ENCODE measurements around the gene ADAD2. TPM values are rescaled to one million over a fixed set of nuclear protein-coding genes. Genes with fewer than 3 reads are reported as not detected.

Gene ADAD2
- total and polyA plus RNA-seq, 2 donors (not counting 1 experiment from before 2014, with no cell fraction given): 0.06 TPM; not detected in 1

DNA sequence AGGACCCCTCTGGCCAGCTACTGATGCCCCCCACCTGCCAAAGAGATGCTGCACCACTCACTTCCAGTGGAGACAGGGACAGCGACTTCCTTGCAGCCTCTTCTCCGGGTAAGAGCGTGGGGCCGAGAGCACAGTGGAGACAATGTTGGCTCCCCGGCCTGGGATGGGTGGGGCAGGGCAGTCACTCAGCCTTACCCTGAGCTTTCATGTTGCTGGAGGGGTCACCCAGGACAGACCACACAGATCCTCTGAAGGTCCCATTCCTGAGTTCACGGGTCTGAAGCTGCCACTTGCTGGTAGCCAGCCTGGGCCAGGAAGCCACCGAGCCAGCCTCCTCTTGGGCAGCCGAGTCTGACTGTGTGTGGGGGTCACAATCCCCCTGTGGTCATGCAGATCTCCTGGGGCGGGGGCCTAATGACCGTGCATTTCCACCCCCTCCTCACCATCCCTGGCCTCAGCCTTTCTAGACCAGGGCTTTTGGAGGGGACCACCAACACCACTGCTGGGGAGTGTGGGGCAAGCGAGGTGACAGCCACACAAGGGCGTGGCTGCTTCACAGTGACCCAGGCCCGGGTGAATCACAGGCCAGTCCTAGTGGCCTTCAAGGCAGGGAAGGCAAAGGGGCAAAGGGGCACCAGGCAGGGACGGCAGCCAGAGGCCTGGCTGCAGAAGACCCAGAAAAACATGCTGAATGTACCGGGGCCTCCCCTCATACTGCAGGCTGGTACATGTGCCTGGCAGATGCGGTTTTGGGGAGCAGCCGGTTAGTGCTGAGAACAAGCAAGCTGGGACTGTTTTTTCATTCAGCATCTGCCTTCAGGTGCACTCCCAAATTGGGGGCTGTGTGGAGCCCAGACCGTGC is 14.5 kb upstream of the ADAD2 start:
- Histone ChIP-seq H3K36me3 (replicated peaks in 1 of 2; ENCODE audit: control extremely low read depth in 1 of 2, control insufficient read depth in 1 of 2, extremely low read depth in 1 of 2, insufficient read depth in 2 of 2, low read length in 1 of 2) (peaks cover 0 to 31% of the 10 kb centered on the region in 2 experiments), H3K27me3 (replicated peaks in 1 of 4; ENCODE audit: control extremely low read depth in 1 of 4, control insufficient read depth in 3 of 4, insufficient read depth in 4 of 4, low read length in 3 of 4) (no peaks in the 10 kb centered on the region), H3K9me3 (ENCODE audit: control extremely low read depth in 1 of 3, control insufficient read depth in 2 of 3, insufficient read depth in 1 of 3, low read length in 2 of 3) (no peaks in the 10 kb centered on the region), H2AFZ (ENCODE audit: insufficient read depth, low read depth, low read length, poor library complexity, severe bottlenecking) (no peak overlapping the region), H3K4me3 (ENCODE audit: control extremely low read depth in 1 of 5, extremely low read depth in 1 of 5, insufficient read depth in 1 of 5, low read depth in 2 of 5, low read length in 4 of 5) (no peak overlapping the region), H3K4me2 (replicated peaks; ENCODE audit: low read depth, low read length, poor library complexity, severe bottlenecking) (no peak overlapping the region), H3K4me1 (ENCODE audit: control insufficient read depth in 2 of 2, insufficient read depth in 2 of 2, low read length in 2 of 2) (peaks cover 0 to 3% of the 10 kb centered on the region in 2 donors), H3K9ac (ENCODE audit: low read length) (no peak overlapping the region), H3K79me2 (ENCODE audit: control insufficient read depth, insufficient read depth, low read length) (no peaks in the 10 kb centered on the region), H3K27ac (ENCODE audit: low read length in 2 of 2) (no peak overlapping the region), H4K20me1 (ENCODE audit: control insufficient read depth, insufficient read depth, low read length, poor library complexity, severe bottlenecking) (no peaks in the 10 kb centered on the region)
- Mint-ChIP-seq H3K9me3 (ENCODE audit: insufficient read depth) (no peaks in the 10 kb centered on the region), H3K27me3 (peaks cover 3% of the 10 kb centered on the region), H3K27ac (no peak overlapping the region), H3K4me1 (peaks cover 6% of the 10 kb centered on the region), H3K4me3 (no peak overlapping the region)
- ATAC-seq (ENCODE audit: low read depth): no peak
- intact Hi-C loops (cut with micrococcal nuclease): no loop called here
- DNase-seq: peak; percentile 4
- CTCF ChIA-PET: interaction anchor here (1.1 to 3.4 kb wide), 7 partner anchors 10 to 110 kb away, joined by 3 to 26 read pairs (median 4); partner anchors contain the start of genes MBTPS1 and TAF1C
- TF ChIP-seq, protein P1, sequence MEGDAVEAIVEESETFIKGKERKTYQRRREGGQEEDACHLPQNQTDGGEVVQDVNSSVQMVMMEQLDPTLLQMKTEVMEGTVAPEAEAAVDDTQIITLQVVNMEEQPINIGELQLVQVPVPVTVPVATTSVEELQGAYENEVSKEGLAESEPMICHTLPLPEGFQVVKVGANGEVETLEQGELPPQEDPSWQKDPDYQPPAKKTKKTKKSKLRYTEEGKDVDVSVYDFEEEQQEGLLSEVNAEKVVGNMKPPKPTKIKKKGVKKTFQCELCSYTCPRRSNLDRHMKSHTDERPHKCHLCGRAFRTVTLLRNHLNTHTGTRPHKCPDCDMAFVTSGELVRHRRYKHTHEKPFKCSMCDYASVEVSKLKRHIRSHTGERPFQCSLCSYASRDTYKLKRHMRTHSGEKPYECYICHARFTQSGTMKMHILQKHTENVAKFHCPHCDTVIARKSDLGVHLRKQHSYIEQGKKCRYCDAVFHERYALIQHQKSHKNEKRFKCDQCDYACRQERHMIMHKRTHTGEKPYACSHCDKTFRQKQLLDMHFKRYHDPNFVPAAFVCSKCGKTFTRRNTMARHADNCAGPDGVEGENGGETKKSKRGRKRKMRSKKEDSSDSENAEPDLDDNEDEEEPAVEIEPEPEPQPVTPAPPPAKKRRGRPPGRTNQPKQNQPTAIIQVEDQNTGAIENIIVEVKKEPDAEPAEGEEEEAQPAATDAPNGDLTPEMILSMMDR (IDR thresholded peaks at IDR 0.05): no peak
- TF ChIP-seq EZH2 (IDR thresholded peaks at IDR 0.05; ENCODE audit: borderline replicate concordance, insufficient read depth, low read depth, low read length, poor library complexity, severe bottlenecking): no peak
- POLR2A ChIA-PET: interaction anchor here (0.6 kb wide), 1 partner anchor 369 kb away, joined by 6 read pairs; no protein-coding TSS in a partner anchor
- WGBS (ENCODE audit: insufficient coverage): 87% methylated on average over 18 of the region's 18 CpGs

DNA sequence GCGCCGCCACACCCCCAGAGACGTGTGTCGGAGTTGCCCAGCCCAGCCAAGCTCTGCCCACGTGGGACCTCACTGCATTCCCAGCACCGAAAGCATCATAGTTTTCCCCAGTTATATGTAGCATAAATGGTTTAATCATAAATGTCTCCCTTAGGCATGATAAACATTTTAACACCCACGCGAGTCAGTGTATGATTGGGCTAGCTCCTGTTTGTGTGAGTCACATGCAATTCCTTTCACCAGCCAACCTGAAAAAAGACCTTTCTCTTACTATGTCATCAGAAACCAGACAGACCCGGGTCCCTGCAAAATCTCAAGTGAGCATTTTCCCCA is 13.2 kb upstream of the ADAD2 start:
- Mint-ChIP-seq H3K4me1 (peaks cover 6% of the 10 kb centered on the region), H3K9me3 (ENCODE audit: insufficient read depth) (no peaks in the 10 kb centered on the region), H3K27me3 (peaks cover 2% of the 10 kb centered on the region), H3K27ac (no peak overlapping the region), H3K4me3 (no peak overlapping the region)
- no peaks in the 10 kb centered on the region for H4K20me1 ChIP-seq (ENCODE audit: control insufficient read depth, insufficient read depth, low read length, poor library complexity, severe bottlenecking)
- TF ChIP-seq EZH2 (IDR thresholded peaks at IDR 0.05; ENCODE audit: borderline replicate concordance, insufficient read depth, low read depth, low read length, poor library complexity, severe bottlenecking): no peak
- TF ChIP-seq, protein P1 (IDR thresholded peaks at IDR 0.05): no peak
- H3K36me3 ChIP-seq (replicated peaks in 1 of 2; ENCODE audit: control extremely low read depth in 1 of 2, control insufficient read depth in 1 of 2, extremely low read depth in 1 of 2, insufficient read depth in 2 of 2, low read length in 1 of 2): peaks cover 0 to 43% of the 10 kb centered on the region in 2 experiments
- H3K79me2 ChIP-seq (ENCODE audit: control insufficient read depth, insufficient read depth, low read length): no peaks in the 10 kb centered on the region
- H3K9me3 ChIP-seq (ENCODE audit: control extremely low read depth in 1 of 3, control insufficient read depth in 2 of 3, insufficient read depth in 1 of 3, low read length in 2 of 3): no peaks in the 10 kb centered on the region
- H3K4me2 ChIP-seq (replicated peaks; ENCODE audit: low read depth, low read length, poor library complexity, severe bottlenecking): no peak overlapping the region
- no peak overlapping the region for H3K27ac ChIP-seq (ENCODE audit: low read length in 2 of 2)
- POLR2A ChIA-PET: no interaction called here
- no peak for DNase-seq
- CTCF ChIA-PET: interaction anchor here (1.3 to 1.4 kb wide), 2 partner anchors 9 to 88 kb away, joined by 3 to 4 read pairs; partner anchors contain the start of gene TAF1C
- intact Hi-C loops (cut with micrococcal nuclease): no loop called here
- no peak for ATAC-seq (ENCODE audit: low read depth)
- no peaks in the 10 kb centered on the region for H3K27me3 ChIP-seq (replicated peaks in 1 of 4; ENCODE audit: control extremely low read depth in 1 of 4, control insufficient read depth in 3 of 4, insufficient read depth in 4 of 4, low read length in 3 of 4)
- no peak overlapping the region for H2AFZ ChIP-seq (ENCODE audit: insufficient read depth, low read depth, low read length, poor library complexity, severe bottlenecking)
- H3K9ac ChIP-seq (ENCODE audit: low read length): no peak overlapping the region
- peaks cover 0 to 3% of the 10 kb centered on the region in 2 donors for H3K4me1 ChIP-seq (ENCODE audit: control insufficient read depth in 2 of 2, insufficient read depth in 2 of 2, low read length in 2 of 2)
- H3K4me3 ChIP-seq (ENCODE audit: control extremely low read depth in 1 of 5, extremely low read depth in 1 of 5, insufficient read depth in 1 of 5, low read depth in 2 of 5, low read length in 4 of 5): no peak overlapping the region
- 77% methylated on average over 3 of the region's 9 CpGs for WGBS (ENCODE audit: insufficient coverage)
